ENCODE measurements around the gene PCDHGA10.
"Not testable (repeated sequence)": the region's sequence is repeated elsewhere in the genome, so short reads cannot be mapped to it uniquely, and the experiment has no call there.

The PCDHGA10 gene

GRCh38 chr5:141393267-141393666 is 19.5 kb upstream of the PCDHGA10 start:
- no peak for DNase-seq

- not testable (repeated sequence) for DNase-seq
Observed at GRCh38 chr5:141394401-141395187, 18.2 kb upstream of the PCDHGA10 start.

GRCh38 chr5:141397756-141398551 is 14.8 kb upstream of the PCDHGA10 start, which contains the start of gene PCDHGB5:
Gene PCDHGB5, plus strand, starts transcription at chr5:141397947. Its CDS starts 181 bp downstream, at chr5:141398128.
- DNase-seq: peak; percentile 44 to 49

- no peak for DNase-seq
Observed at GRCh38 chr5:141398608-141399007, 14.2 kb upstream of the PCDHGA10 start.

- no peak for DNase-seq
Observed at GRCh38 chr5:141399555-141400258, 13.1 kb upstream of the PCDHGA10 start.

GRCh38 chr5:141402553-141403243 is 10.1 kb upstream of the PCDHGA10 start, which contains the start of gene PCDHGA9:
Gene PCDHGA9, plus strand, starts transcription at chr5:141402778. Its CDS starts 175 bp downstream, at chr5:141402953.
- DNase-seq: peak; percentile 11 to 36

- DNase-seq: no peak
Observed at GRCh38 chr5:141403387-141403786, 9.4 kb upstream of the PCDHGA10 start.

- peak; percentile 43 to 54 for DNase-seq
Observed at GRCh38 chr5:141407790-141408505, 4.8 kb upstream of the PCDHGA10 start, which contains the start of gene PCDHGB6. Gene PCDHGB6, plus strand, starts transcription at chr5:141408021. Its CDS starts 182 bp downstream, at chr5:141408203.

- no peak for DNase-seq
Observed at GRCh38 chr5:141409598-141410306, 3.0 kb upstream of the PCDHGA10 start.

- no peak for DNase-seq
Observed at GRCh38 chr5:141411575-141411974, 1.2 kb upstream of the PCDHGA10 start.

- DNase-seq: no peak
Observed at GRCh38 chr5:141413540-141414069, 818 bp downstream of the PCDHGA10 start.

- not testable (repeated sequence) for DNase-seq
Observed at GRCh38 chr5:141414548-141415274, 1.9 kb downstream of the PCDHGA10 start.

- DNase-seq: not testable (repeated sequence)
Observed at GRCh38 chr5:141415275-141415618, 2.5 kb downstream of the PCDHGA10 start.

- peak; percentile 72 to 82 for DNase-seq
Observed at GRCh38 chr5:141417494-141418172, 4.8 kb downstream of the PCDHGA10 start, which contains the start of gene PCDHGB7. Gene PCDHGB7, plus strand, starts transcription at chr5:141417677. Its CDS starts 183 bp downstream, at chr5:141417860.

GRCh38 chr5:141419074-141419880 is 6.5 kb downstream of the PCDHGA10 start:
- DNase-seq: no peak

GRCh38 chr5:141420855-141421488 is 8.2 kb downstream of the PCDHGA10 start, which contains the start of gene PCDHGA11:
Gene PCDHGA11, plus strand, starts transcription at chr5:141421051. Its CDS starts 177 bp downstream, at chr5:141421228.
- peak; percentile 65 to 92 for DNase-seq

GRCh38 chr5:141421489-141421855 is 8.7 kb downstream of the PCDHGA10 start:
- no peak for DNase-seq

Data from inflammatory macrophage treated with lipopolysaccharide for 1 hour (primary cell).